IMR-90 (cell line): ENCODE measurements around the gene LEP. TPM values are rescaled to one million over a fixed set of nuclear protein-coding genes. Genes with fewer than 3 reads are reported as not detected.

Source experiments
- ATAC-seq: fragments of 200-7000 bp; cut with Tn5 transposase; 2 replicates; pipeline ENCODE4 v1.9.1; 2020; ENCODE audit warnings: low read depth, mild to moderate bottlenecking, moderate library complexity
- BruUV-seq: library from RNA; stranded (reverse); fragments of 400-500 nt; replicated peaks from 2 replicates; lab custom pipeline; 2021; lab: Mats Ljungman, UMichigan
- CTCF ChIA-PET: fragments of 300-600 bp; formaldehyde crosslinking; extraction: SDS; loops from one replicate; lab custom pipeline; 2021; ENCODE audit warnings: antibody characterized with exemption; lab: Yijun Ruan, JAX
- POLR2A ChIA-PET: fragments of 300-600 bp; sonication (Branson Sonifier 250); formaldehyde crosslinking; loops from one replicate; lab custom pipeline; 2022; ENCODE audit warnings: antibody characterized with exemption; ENCODE audit not compliant: unreplicated experiment; lab: Charles Lee
- DNase-seq: peaks from one replicate; pipeline ENCODE4 v3.0.0; 2013
- H2AFZ ChIP-seq: replicated peaks from 2 replicates; pipeline ENCODE3; 2013; ENCODE audit warnings: low read length, mild to moderate bottlenecking; ENCODE audit not compliant: poor library complexity
- H2AK5ac ChIP-seq: 2 replicates; pipeline ENCODE4 v1.6.1; 2013; ENCODE audit warnings: low read depth, low read length, inconsistent platforms
- H2AK9ac ChIP-seq: replicated peaks from 2 replicates; pipeline ENCODE3; 2013; ENCODE audit warnings: mild to moderate bottlenecking, low read depth, low read length, moderate library complexity; ENCODE audit not compliant: poor library complexity
- H2BK120ac ChIP-seq: 2 replicates; pipeline ENCODE4 v1.6.1; 2013; ENCODE audit warnings: low read depth, low read length, inconsistent platforms
- H2BK15ac ChIP-seq: 3 replicates; pipeline ENCODE4 v1.6.1; 2013; ENCODE audit warnings: low read depth, low read length, inconsistent platforms
- H2BK20ac ChIP-seq: 2 replicates; pipeline ENCODE4 v1.6.1; 2013; ENCODE audit warnings: low read depth, mild to moderate bottlenecking, inconsistent platforms, low read length, moderate library complexity
- H2BK5ac ChIP-seq: 2 replicates; pipeline ENCODE4 v1.6.1; 2013; ENCODE audit warnings: mild to moderate bottlenecking, low read depth, low read length, inconsistent platforms; ENCODE audit not compliant: poor library complexity, severe bottlenecking
- H3K14ac ChIP-seq: replicated peaks from 2 replicates; pipeline ENCODE4 v1.6.1; 2013; ENCODE audit warnings: low read depth, low read length, inconsistent platforms
- H3K18ac ChIP-seq: 2 replicates; pipeline ENCODE4 v1.6.1; 2013; ENCODE audit warnings: low read depth, low read length, control low read depth
- H3K23ac ChIP-seq: 2 replicates; pipeline ENCODE4 v1.6.1; 2013; ENCODE audit warnings: low read depth, low read length, inconsistent platforms
- H3K27ac ChIP-seq: 2 replicates; pipeline ENCODE4 v1.5.1; 2013; ENCODE audit warnings: mild to moderate bottlenecking, control low read depth, low read length; ENCODE audit not compliant: insufficient read depth
- H3K27me3 ChIP-seq: 2 replicates; pipeline ENCODE4 v1.6.1; 2013; ENCODE audit warnings: low read length; ENCODE audit not compliant: control insufficient read depth, insufficient read depth
- H3K36me3 ChIP-seq: 2 replicates; pipeline ENCODE4 v1.6.1; 2013; ENCODE audit warnings: low read length, mixed read lengths; ENCODE audit not compliant: control insufficient read depth, insufficient read depth
- H3K4ac ChIP-seq: 2 replicates; pipeline ENCODE4 v1.6.1; 2013; ENCODE audit warnings: low read depth, low read length, inconsistent platforms
- H3K4me1 ChIP-seq: 2 replicates; pipeline ENCODE4 v1.6.1; 2013; ENCODE audit warnings: low read length, mixed read lengths; ENCODE audit not compliant: control insufficient read depth, insufficient read depth
- H3K4me2 ChIP-seq: 2 replicates; pipeline ENCODE4 v1.6.1; 2013; ENCODE audit warnings: low read depth, mild to moderate bottlenecking, control low read depth, low read length, moderate library complexity
- H3K4me3 ChIP-seq: 2 replicates; pipeline ENCODE4 v1.5.1; 2013; ENCODE audit warnings: low read depth, mild to moderate bottlenecking, control low read depth, low read length, moderate library complexity; ENCODE audit not compliant: insufficient read depth
- H3K56ac ChIP-seq: 2 replicates; pipeline ENCODE4 v1.6.1; 2013; ENCODE audit warnings: low read length, inconsistent platforms; ENCODE audit not compliant: insufficient read depth; ENCODE audit errors: extremely low read depth
- H3K79me1 ChIP-seq, 2 experiments: 2 replicates each; pipeline ENCODE4 v1.6.1; 2013; ENCODE audit warnings: low read length in 2 of 2, inconsistent platforms in 1 of 2, low read depth in 1 of 2
- H3K9ac ChIP-seq: 2 replicates; pipeline ENCODE4 v1.6.1; 2013; ENCODE audit warnings: low read depth, low read length, control low read depth
- H3K9me1 ChIP-seq: 2 replicates; pipeline ENCODE4 v1.6.1; 2013; ENCODE audit warnings: low read length, inconsistent platforms; ENCODE audit not compliant: insufficient read depth
- H3K9me3 ChIP-seq: 2 replicates; pipeline ENCODE4 v1.6.1; 2013; ENCODE audit warnings: low read length; ENCODE audit not compliant: control insufficient read depth, insufficient read depth
- H4K20me1 ChIP-seq: 2 replicates; pipeline ENCODE4 v1.6.1; 2013; ENCODE audit warnings: low read length, inconsistent platforms; ENCODE audit not compliant: insufficient read depth
- H4K5ac ChIP-seq: 2 replicates; pipeline ENCODE4 v1.6.1; 2013; ENCODE audit warnings: mild to moderate bottlenecking, low read depth, low read length, control low read depth
- H4K8ac ChIP-seq, 2 experiments: 2 replicates each; pipeline ENCODE4 v1.6.1; 2013; ENCODE audit warnings: low read depth in 2 of 2, low read length in 2 of 2, control low read depth in 1 of 2, inconsistent platforms in 1 of 2
- H4K91ac ChIP-seq: 2 replicates; pipeline ENCODE4 v1.6.1; 2013; ENCODE audit warnings: low read depth, low read length, inconsistent platforms; ENCODE audit not compliant: insufficient read depth
- BHLHE40 ChIP-seq: fragments of 150-350 bp; IDR thresholded peaks from 2 replicates; pipeline ENCODE4 v1.6.1; 2016; ENCODE audit warnings: mild to moderate bottlenecking, low read depth, low read length
- FOS ChIP-seq: fragments of 150-350 bp; IDR thresholded peaks from 2 replicates; pipeline ENCODE4 v1.6.1; 2016; ENCODE audit warnings: low read depth, low read length
- MAFK ChIP-seq: IDR thresholded peaks from 2 replicates; pipeline ENCODE4 v1.6.1; 2012; ENCODE audit warnings: low read depth, low read length, improper control_type of control experiment
- MAZ ChIP-seq: IDR thresholded peaks from 2 replicates; pipeline ENCODE4 v1.6.1; 2012; ENCODE audit warnings: low read depth, mild to moderate bottlenecking, low read length, improper control_type of control experiment, moderate library complexity, borderline replicate concordance
- MXI1 ChIP-seq: IDR thresholded peaks from 2 replicates; pipeline ENCODE4 v1.6.1; 2012; ENCODE audit warnings: low read depth, mild to moderate bottlenecking, low read length, moderate library complexity, borderline replicate concordance
- NFE2L2 ChIP-seq: fragments of 150-350 bp; IDR thresholded peaks from 2 replicates; pipeline ENCODE4 v1.6.1; 2016; ENCODE audit warnings: low read depth, mild to moderate bottlenecking, low read length
- POLR2A ChIP-seq: IDR thresholded peaks from 2 replicates; pipeline ENCODE4 v1.6.1; 2012; ENCODE audit warnings: mild to moderate bottlenecking, low read depth, low read length
- RCOR1 ChIP-seq: IDR thresholded peaks from 2 replicates; pipeline ENCODE4 v1.6.1; 2012; ENCODE audit warnings: mild to moderate bottlenecking, low read length, improper control_type of control experiment; ENCODE audit not compliant: insufficient replicate concordance
- RFX5 ChIP-seq: IDR thresholded peaks from 2 replicates; pipeline ENCODE4 v1.8.0; 2012; ENCODE audit warnings: low read depth, mild to moderate bottlenecking, low read length, moderate library complexity
- SMC3 ChIP-seq: fragments of 150-350 bp; IDR thresholded peaks from 2 replicates; pipeline ENCODE4 v1.6.1; 2016; ENCODE audit warnings: low read depth, mild to moderate bottlenecking, antibody characterized with exemption, low read length, moderate library complexity
- USF2 ChIP-seq: fragments of 150-350 bp; IDR thresholded peaks from 2 replicates; pipeline ENCODE4 v1.6.1; 2017; ENCODE audit warnings: mild to moderate bottlenecking, antibody characterized with exemption, low read length, low read depth
- WGBS, 2 experiments: methylation state at CpG; one replicate each; pipeline versions ENCODE4 v1.1.5 to v1.1.7; 2013; ENCODE audit warnings: missing lambda C conversion rate in 2 of 2; ENCODE audit not compliant: insufficient read length in 1 of 2; ENCODE audit errors: extremely low coverage in 2 of 2; 5-methylcytosine and 5-hydroxymethylcytosine counted together
- dilution Hi-C: fragments of 300-500 bp; cut with HindIII; formaldehyde crosslinking; loops from one replicate; pipeline ENCODE4 v1.14.3; 2018; ENCODE audit warnings: low sequenced_read_pairs; ENCODE audit not compliant: unreplicated experiment
- in situ Hi-C: fragments of 300-500 bp; cut with MboI; formaldehyde crosslinking; loops from 3 replicates; pipeline ENCODE4 v1.14.3; 2019; ENCODE audit warnings: low sequenced_read_pairs, inconsistent platforms, mixed read lengths
- intact Hi-C: fragments of 100-400 bp; cut with micrococcal nuclease; formaldehyde crosslinking; loops from 2 replicates; pipeline ENCODE4 v1.10.0; 2022
- polyA plus RNA-seq, 3 experiments: library from polyadenylated mRNA; depleted of rRNA; stranded (reverse); fragments of >200 nt; gene quantifications; 2 replicates each; pipeline ENCODE4 v1.2.3, GENCODE V29; 2012; ENCODE audit warnings: low replicate concordance in 1 of 3
- total RNA-seq: library from RNA; depleted of rRNA; stranded (reverse); fragments of >200 nt; gene quantifications from 2 replicates; pipeline ENCODE4 v1.2.3, GENCODE V29; 2012

LEP gene
- total and polyA plus RNA-seq, 2 of the 4 experiments (the other 2 are of a cell fraction): not detected

GRCh38 chr7:128201690-128202085, 39.4 kb upstream of the LEP start:
- in situ Hi-C loops: no loop called here
- H2BK120ac ChIP-seq: no peak overlapping the region
- H2BK15ac ChIP-seq: no peak overlapping the region
- no peaks in the 10 kb centered on the region for H3K4me1 ChIP-seq
- H4K8ac ChIP-seq: no peak overlapping the region
- no peak overlapping the region for H4K91ac ChIP-seq
- WGBS, 2 experiments: 6% methylated on average over 8 of the region's 17 CpGs; no CpG with 5 or more reads in 1 of the 2 experiments
- H3K4me2 ChIP-seq: peak overlapping the region; percentile 19; the same call in 1 of the 2 replicates
- H2BK5ac ChIP-seq: no peak overlapping the region
- POLR2A ChIA-PET: no interaction called here
- no peaks in the 10 kb centered on the region for H3K36me3 ChIP-seq
- no peak overlapping the region for H3K18ac ChIP-seq
- H3K79me1 ChIP-seq: no peaks in the 10 kb centered on the region
- ATAC-seq (no peak), DNase-seq (no peak)
- no peak overlapping the region for H3K9ac ChIP-seq
- CTCF ChIA-PET: no interaction called here
- peak overlapping the region; percentile 75 for H2AFZ ChIP-seq
- dilution Hi-C loops: no loop called here
- TF ChIP-seq MXI1 (no peak), USF2 (no peak), RFX5 (no peak), FOS (no peak), POLR2A (no peak), NFE2L2 (no peak), BHLHE40 (no peak), MAFK (no peak), SMC3 (no peak), RCOR1 (no peak), MAZ (no peak)
- H2BK20ac ChIP-seq: no peak overlapping the region
- BruUV-seq: no TSS peak
- no peaks in the 10 kb centered on the region for H4K20me1 ChIP-seq
- no peaks in the 10 kb centered on the region; the same call in 1 of the 2 replicates for H3K9me3 ChIP-seq
- H3K27ac ChIP-seq: no peak overlapping the region
- H3K4me3 ChIP-seq: no peak overlapping the region
- H3K27me3 ChIP-seq: peaks cover 72% of the 10 kb centered on the region
- H3K4ac ChIP-seq: no peak overlapping the region
- no peaks in the 10 kb centered on the region for H3K9me1 ChIP-seq
- no peak overlapping the region for H2AK5ac ChIP-seq
- no peak overlapping the region for H4K5ac ChIP-seq
- no peak overlapping the region for H3K14ac ChIP-seq
- H3K56ac ChIP-seq: no peak overlapping the region
- no peak overlapping the region for H3K23ac ChIP-seq
- H2AK9ac ChIP-seq: no peak overlapping the region
- intact Hi-C loops: loop anchor here (10.0 kb wide), 1 partner anchor 277 kb away; no protein-coding TSS in a partner anchor
